DMS53 treated with DMSO at 0.1 percent for 48 hours (cell line): ENCODE results near the gene ANKRD44.
A peak's percentile ranks its signal among the peaks of the same experiment; 100 is the strongest.

Source experiments
- DNase-seq: peaks from one replicate; lab custom pipeline; 2025; ENCODE audit not compliant: unreplicated experiment; lab: John Stamatoyannopoulos, UW

ANKRD44 gene

GRCh38 chr2:197148401-197148800 lies 162.2 kb downstream of the ANKRD44 start:
- no peak for DNase-seq

GRCh38 chr2:197147942-197148341 lies 162.6 kb downstream of the ANKRD44 start:
- DNase-seq: no peak

DNA sequence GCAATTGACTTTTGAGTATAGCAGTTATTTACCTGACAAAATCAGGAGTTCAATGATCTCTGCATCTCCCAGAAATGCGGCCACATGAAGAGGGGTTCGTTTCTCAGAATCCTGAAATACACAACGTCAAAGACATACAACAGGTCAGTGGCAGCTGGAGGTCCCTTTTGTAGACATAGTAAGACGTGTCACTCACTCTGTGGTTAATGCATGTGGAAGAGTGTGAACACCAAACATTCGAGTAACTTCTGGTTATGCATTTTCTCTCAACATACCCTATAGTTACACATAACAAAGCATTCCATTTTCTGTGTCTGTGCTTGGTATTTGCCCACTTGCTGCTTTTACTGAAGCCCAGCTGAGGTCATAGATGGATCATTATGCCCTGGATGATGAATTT lies 163.6 kb downstream of the ANKRD44 start:
- DNase-seq: no peak

DNA sequence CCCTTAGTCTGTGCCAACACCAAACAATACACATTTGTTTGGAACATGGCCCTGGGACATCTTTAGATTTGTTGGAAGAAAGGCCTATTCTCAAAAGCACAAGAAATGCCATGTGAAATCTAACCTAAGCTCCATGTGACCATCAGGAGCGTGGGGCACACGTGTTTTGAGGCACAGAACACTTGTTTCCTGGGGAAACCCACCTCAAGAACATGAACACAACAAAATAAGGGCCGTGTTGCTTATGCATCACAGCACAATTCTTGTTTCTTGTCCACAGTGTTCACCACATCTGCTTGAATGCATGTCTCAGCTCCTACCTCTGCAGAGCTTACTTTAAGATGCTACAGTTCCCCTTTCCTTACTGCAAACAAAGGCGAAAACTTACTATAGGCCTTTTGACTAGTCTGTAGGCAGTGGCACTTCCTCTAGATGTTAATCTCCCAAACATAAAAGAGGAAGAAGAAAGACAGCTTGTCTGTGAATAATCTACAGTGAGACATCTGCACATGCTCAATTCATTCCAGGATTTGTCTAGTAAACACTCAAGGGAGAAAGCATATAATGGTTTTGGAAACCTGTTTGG lies 165.0 kb downstream of the ANKRD44 start:
- peak; percentile 86 for DNase-seq

- DNase-seq: no peak
These were observed 166.4 kb downstream of the ANKRD44 start for GRCh38 chr2:197144183-197144582.

DNA sequence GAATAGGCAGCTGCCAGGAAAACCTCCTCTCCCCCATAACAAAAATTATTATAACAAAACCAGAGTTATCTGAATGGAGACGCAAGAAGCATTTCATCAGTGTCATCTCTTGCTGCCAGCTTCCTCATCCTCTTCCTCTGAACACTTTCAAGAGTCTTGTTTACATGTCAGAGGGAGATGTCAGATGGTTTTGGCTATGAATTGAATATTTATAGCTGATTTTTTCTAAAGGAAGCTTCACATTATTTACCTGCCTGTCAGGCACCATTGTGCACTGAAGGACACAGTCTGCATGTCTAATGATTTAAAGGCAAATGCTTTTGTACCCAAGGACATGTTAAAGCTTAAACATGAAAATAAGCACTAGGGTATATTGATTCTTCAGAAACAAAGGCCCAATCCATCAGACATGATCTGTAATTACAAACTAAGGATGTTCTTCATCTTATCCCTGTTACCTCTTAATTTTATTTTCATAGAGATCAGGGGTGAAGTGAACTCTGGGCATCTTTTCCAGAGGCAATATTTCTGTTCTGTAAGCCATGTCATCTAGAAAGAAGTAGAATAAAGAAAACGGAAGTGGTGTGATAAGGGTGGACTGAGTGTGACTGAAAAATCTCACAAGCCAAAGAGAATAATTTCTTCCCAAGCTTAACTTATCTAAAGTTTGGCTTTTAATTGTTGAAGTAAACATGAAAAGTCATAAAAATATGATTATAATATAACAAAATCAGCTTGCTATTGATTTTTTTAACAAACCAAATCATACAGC lies 168.7 kb downstream of the ANKRD44 start:
- no peak for DNase-seq

GRCh38 chr2:197140045-197140444 lies 170.5 kb downstream of the ANKRD44 start:
- DNase-seq: no peak

GRCh38 chr2:197138506-197138905 lies 172.1 kb downstream of the ANKRD44 start:
- DNase-seq: no peak

GRCh38 chr2:197137826-197138477 lies 172.6 kb downstream of the ANKRD44 start:
- no peak for DNase-seq

- DNase-seq: no peak
These were observed 173.3 kb downstream of the ANKRD44 start for GRCh38 chr2:197137231-197137630.

DNA sequence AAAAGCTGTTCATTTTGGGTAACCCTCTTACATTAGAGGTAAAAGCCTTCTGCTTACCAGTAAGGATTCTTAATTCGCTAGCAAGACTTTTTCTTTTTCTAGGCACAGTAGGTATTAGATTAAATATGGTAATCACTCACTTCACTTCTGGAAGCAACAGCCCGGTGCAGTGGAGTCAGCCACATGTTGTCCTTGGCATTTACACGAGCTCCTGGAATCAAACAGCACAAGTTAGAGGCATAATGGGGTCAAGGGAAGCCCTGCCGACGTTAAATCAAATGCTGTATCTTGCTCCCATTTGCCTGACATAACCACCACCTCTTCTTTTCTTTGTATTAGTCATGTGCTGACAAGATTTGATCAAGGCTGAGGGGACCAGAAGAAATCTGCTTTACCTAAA lies 174.1 kb downstream of the ANKRD44 start:
- DNase-seq: no peak

- no peak for DNase-seq
These were observed 174.8 kb downstream of the ANKRD44 start for GRCh38 chr2:197135806-197136205.

DNA sequence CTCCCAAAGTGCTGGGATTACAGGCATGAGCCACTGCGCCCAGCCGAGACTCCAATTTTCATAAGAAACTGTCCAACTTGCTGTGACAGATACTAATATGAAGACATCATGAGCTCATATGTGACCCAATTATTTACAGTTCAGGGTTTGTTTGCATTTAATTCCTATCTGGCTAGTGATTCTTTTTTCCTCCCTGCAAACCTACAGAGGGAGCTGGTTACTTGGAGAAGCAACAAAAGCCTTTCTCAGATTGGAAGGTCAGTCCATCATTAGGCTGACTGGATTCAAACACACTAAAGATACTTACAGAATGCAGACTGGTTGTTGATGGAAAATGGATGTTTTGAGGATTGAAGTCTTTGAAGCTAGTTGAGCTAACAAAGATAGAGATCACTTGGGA lies 176.4 kb downstream of the ANKRD44 start:
- DNase-seq: no peak

- no peak for DNase-seq
These were observed 179.1 kb downstream of the ANKRD44 start for GRCh38 chr2:197131558-197131855.

DNA sequence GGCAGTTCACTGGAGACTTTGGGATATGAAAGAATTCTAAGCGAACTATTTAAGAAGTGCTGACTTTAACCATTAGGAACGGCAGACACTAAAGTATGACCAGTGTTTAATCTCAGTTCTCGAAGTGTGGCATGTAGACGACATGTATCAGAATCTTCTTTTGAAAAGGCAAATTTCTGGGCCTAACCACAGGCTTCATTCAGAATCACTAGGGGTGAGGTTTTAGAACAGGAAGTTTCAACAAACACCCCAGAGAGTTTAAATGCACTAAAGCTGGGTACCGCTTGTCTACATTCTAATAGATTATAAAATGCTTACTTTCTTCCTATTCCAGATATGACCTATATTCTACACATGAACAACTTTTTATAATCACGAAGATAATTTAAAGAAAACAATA lies 180.3 kb downstream of the ANKRD44 start:
- no peak for DNase-seq

DNA sequence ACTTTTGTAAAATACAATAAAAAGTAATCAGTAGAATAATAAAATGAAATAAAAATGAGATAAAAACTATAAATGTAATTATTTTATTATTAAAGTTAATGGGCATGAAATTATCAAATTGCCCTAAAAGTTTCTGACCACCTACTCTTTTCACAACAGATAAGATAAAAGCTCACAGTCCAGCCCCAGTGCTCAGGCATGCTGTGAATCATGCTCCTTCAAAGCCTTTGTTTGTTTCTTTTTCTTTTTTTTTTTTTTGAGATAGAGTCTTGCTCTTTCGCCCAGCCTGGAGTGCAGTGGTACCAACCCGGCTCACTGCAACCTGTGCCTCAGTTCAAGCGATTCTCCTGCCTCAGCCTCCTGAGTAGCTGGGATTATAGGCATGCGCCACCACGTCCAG lies 181.7 kb downstream of the ANKRD44 start:
- DNase-seq: no peak

DNA sequence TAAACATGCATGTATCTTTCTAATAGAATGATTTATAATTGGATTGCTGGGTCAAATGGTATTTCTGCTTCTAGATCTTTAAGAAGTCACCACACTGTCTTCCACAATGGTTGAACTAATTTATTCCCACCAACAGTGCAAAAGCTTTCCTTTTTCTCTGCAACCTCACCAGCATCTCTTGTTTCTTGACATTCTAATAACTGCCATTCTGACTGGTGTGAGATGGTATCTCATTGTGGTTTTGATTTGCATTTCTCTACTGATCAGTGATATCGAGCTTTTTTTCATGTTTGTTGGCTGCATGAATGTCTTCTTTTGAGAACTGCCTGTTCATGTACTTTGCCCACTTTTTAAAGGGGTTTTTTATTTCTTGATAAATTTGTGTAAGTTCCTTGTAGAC lies 182.5 kb downstream of the ANKRD44 start:
- no peak for DNase-seq

- no peak for DNase-seq
These were observed 183.8 kb downstream of the ANKRD44 start for GRCh38 chr2:197126630-197127352.

- no peak for DNase-seq
These were observed 185.8 kb downstream of the ANKRD44 start for GRCh38 chr2:197124639-197125390.

GRCh38 chr2:197122821-197123220 lies 187.8 kb downstream of the ANKRD44 start:
- no peak for DNase-seq

GRCh38 chr2:197121756-197122385 lies 188.7 kb downstream of the ANKRD44 start:
- no peak for DNase-seq
